PFSK-1 (cell line): ENCODE data around the gene LIPM.

Experiments used
- POLR2AphosphoS5 ChIP-seq: IDR thresholded peaks from 2 replicates; pipeline ENCODE4 v1.6.1; 2012; ENCODE audit warnings: low read depth, mild to moderate bottlenecking, control low read depth, low read length, moderate library complexity
- TAF1 ChIP-seq: IDR thresholded peaks from 2 replicates; pipeline ENCODE4 v1.6.1; 2012; ENCODE audit warnings: low read length, control low read depth, borderline replicate concordance; ENCODE audit not compliant: insufficient read depth

DNA sequence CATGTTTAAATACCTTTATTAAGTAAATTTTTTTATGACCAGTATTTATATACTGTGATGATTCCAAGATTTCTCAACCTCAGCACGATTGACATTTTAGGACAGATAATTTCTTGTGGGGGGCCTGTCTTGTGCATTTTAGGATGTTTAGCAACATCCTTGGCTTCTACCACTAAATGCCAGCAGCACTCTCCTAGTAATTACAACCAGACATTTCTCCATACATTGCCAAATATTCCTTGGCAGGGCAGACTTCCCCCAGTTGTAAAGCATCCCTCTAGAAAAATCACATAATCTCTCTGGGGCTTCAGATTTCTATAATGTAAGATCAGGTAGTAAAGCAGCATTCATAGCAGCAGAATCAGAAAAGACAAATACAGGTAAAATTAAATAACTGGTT is 7.8 kb upstream of the LIPM start:
- no peak for TF ChIP-seq POLR2AphosphoS5
- no peak for TF ChIP-seq TAF1
